NCI-H2081 (cell line): ENCODE results near the gene CABS1.

Source experiments
- DNase-seq, 2 experiments: peaks; one replicate each; lab custom pipeline; 2025; lab: John Stamatoyannopoulos, UW

The CABS1 gene

DNA sequence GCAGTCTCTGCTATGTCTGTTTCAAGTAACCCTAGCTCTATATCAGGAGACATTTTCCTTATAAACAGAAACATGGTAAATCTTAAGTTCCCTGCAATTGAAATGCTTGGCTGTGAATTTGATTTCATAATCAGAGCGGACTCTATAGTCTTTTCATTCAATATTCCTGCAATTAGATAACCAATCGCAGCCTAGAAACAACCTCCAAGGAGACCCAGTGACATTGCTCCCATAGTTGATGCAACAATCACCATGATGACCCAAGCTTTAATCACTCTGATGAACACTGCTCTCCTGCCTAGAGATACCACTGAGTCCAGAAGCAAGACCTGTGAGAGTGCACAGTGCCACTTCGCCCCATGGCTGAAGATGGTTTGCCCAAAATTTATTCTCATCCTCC is at the start of gene CABS1:
Gene CABS1, plus strand, starts transcription at position 301 of the 400 bp plus-strand sequence. Its CDS starts 59 bp downstream, at position 360.
- DNase-seq = no peak

DNA sequence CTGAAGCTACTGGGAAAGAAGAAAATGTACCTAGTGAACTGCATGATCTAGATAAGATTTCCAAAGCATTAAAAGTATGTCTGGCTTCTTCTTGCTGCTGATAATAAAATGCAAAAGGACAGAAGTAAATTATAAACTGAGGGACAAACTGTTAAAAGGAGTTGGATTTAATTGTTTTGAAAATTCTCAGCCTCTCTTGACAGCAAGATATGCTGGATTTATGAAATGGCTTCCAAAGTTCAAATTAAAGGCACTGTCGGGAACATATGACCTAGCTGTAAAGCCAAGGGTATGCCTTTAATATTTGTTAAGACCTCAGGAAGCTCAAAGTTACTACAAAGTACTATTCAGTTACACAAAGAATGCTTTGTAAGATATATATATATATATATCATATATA is 46.1 kb upstream of the CABS1 start:
- DNase-seq = no peak

DNA sequence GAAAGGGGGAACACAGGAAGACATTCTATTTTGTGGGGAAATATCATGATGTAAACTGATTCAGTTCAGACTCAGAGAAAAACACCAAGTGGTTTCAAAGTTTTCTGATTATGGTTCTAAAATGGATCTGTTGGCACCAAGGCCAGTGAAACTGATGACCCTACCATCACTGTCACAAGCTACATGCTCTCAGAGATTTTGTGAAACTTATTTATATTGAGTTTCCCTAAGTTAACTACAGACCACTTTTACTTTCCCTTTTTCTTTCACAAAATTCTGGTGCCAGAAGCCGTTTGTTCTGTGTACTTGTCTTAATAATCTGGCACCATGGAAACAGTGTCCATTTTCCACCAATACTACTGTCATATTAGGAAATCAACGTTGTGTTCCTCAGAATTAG is 43.4 kb upstream of the CABS1 start:
- no peak for DNase-seq

DNA sequence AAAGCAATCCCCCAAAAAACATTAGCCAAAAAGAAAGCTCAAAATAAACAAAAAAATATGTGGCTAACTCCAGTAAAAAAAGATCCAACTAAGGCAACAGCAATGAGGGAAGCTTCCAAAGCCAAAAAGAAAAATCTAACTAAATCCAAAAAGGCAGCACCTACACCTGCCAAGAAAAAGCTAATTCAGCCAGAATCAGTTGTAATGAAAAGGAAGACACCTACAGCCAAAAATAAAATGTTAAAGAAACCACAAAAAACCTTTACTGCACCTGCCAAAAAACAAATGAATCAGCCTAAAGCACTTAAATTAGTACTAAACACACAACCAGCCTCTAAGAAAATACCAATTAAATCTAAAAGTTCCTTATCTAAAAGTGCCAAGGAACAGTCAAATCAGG is 37.2 kb upstream of the CABS1 start:
- DNase-seq = no peak

DNA sequence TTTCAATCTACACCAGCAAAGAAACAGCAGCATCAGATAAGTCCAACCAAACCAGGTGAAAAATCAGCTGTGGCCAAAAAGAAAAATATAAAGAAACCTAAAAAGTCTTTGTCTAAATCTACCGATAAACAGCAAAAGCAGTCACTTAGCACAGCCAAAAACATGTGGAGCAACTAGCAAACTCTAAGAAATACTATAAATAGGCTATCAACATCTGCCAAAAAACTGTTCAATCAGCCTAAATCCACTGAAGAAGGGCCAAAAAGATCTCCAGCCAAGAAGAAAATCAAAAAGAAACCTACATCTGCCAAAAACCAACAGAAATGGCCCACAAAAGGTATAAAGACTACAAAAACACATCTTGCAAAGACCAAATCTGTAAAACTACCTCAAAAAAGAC is 36.7 kb upstream of the CABS1 start:
- DNase-seq = no peak

DNA sequence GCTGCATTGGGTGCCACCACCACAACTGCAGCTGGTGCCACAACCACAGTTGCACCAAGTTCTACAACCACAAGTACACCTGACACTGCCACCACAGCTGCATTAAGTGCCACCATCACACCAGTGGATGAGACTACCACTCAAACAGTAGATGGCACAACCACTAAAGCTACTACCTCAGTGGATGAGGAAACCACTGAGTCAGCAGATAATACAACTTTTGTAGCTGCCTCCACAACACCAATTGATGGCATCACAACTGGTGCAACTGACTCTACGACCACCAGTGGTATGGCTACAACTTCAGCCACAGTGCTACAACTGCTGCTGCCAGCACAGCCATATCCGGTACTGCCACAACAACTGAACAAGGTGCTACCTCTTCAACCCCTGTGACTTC is 35.1 kb upstream of the CABS1 start:
- no peak for DNase-seq

DNA sequence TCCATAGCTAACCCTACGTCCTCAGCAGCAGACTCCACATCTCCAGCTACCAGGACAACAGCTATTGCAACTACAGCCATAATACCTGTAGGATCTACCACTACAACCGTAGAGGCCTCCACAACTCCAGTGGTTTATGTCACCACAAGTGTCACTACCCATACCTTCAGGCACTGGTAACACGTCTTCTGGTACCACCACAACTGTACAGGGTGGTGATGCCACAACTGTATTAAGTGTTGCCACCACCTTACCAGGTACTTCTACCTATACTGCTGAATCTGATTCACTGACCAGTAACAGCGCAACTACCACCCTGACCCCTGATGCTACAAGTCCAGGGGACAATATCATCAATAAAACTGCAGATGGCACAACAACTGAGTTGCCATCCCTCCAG is 34.6 kb upstream of the CABS1 start:
- DNase-seq = no peak

DNA sequence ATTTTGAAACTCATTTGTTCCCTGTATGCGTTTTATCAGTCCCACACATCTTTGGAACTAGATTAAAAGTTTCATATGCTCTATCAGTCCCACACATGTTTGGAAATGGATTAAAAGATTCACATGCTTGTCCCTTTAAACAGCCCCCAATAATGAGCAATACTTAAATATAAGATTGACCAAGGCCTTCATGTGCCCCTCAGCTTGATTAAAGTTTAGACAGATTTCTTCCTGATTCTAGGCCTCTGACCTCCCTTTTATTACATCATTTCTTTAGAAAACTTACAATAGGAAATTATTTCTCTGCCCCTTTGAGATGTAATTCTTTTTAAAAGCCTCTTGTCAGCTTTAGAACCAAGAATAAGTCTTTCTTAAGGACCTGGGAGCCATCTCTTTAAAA is 31.7 kb upstream of the CABS1 start:
- no peak for DNase-seq

DNA sequence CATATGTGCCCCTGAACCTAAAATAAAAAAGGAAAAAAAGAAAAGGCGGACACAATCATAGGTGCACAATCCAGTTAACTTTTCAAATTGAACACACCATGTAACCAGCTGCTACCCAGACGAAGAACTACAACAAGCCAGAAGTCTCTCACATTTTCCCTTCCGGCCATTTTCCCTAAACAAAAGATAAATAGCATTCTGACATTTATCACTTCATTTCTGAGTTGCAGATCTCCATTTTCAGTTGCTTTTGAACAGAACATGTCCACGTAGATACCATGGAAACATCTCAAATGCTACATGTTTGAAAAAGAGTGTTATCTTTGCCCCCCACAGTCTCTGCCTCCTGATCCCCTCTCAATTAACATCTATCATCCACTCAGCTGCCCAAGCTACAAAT is 29.2 kb upstream of the CABS1 start:
- DNase-seq = no peak

DNA sequence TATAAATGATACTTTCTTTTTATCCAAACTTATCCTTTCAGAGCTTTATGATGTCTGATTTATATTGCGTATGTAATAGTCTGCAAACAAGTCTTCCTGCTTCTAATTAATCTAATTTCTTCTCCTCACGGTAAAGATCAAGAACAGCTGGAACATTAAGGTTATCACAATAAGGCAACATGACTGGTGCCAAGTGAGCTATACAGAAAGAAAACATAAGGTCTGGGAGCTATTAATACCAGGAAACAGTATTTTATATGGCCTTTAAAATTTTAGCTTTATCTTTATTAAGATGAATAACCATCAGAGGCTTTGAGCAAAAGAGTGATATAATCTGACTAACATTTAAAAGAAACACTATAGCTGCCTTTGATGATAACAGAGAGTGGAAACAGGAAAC is 28.7 kb upstream of the CABS1 start:
- DNase-seq = no peak

DNA sequence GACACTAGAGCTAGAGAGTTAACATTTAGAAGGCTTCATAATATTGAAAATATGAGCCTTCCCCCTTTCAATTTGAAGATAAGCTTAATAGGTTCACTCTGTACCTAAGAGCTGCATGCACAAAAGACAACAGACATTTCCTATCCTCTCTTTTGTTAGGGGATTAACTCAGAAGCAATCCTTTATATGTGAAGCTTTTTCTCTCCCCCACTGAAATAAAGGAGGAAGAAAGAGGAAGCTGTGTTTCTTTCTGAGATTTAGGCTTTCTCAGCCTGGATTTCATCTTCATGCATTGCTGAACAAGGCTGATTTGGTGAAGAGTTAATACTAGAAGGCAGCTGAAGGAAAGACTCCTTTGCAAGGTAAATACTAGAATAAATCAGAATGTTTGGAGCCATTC is 21.0 kb upstream of the CABS1 start:
- DNase-seq = no peak

DNA sequence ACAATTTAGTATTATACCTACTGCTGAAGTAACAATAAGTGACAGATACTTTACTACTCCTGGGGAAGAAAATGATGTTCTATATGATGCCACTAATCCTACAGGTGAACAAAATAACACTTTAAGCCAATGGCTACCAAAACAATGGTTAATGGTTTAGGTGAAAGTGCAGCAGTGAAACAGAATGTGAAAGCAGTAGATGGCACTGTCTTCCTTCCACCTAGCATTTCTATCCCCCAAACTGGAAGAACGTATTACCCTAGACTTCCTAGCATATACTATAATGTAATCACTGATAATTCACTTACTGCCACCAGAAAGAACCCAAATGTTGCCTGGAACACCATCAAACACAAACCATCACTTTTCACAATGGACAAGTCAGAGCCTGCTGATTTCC is 18.9 kb upstream of the CABS1 start:
- no peak for DNase-seq

DNA sequence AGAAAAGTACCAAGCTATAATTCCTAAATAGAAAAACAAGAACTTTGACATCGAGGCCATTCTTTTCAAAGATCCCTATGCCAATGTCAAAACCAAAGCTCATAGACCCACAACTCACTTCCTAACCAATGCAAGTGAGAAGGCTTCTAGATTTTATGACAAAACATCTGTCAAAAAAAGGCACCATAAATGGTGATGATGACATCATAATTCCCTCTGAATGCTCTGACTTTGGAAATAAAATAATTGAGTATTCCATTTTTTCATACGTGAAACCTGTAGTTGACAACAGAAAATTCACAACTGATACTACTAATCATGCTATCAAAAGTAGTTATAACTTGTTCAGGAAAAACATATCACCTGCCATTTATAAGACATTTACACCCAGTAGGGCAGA is 8.7 kb upstream of the CABS1 start:
- DNase-seq = no peak

DNA sequence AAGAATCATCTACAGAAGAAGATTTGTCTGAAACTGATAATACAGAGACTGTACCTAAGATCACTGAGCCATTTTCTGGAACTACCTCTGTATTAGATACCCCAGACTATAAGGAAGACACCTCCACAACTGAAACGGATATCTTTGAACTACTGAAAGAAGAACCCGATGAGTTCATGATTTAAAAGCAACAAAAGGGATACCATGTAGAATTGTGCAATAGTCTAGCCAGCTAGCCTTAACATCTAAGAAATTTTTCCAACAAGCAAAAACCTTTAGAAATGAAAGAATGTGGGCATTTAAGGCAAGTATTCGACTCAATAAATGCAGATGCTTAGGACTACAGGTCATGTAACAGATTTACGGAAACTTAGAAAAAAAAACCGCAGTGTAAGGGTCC is 1.3 kb downstream of the CABS1 start:
- no peak for DNase-seq

DNA sequence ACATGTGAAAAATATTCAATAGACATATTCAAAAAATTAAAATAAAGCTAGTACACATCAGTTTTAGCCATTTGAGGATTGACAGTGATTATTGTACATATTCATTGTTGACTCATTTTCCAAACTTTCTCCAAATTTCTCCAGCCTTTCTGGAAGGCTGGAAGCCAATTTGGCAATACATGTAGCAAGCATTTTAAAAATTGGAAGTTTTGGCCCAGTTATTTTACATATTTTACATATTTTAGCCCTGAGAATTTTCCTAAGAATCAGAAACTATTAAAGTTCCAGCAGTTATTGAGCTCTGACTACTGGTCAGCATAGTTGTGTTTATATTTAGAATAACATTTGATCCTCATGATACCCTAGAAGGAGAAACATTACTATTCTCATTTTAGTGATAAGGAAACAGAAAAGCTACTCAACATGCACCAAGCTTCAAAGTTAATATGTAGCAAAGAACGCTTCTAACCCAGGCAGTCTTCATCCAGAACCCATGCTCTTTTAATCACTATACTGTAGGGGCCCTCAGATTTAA is 3.2 kb downstream of the CABS1 start:
- no peak for DNase-seq

DNA sequence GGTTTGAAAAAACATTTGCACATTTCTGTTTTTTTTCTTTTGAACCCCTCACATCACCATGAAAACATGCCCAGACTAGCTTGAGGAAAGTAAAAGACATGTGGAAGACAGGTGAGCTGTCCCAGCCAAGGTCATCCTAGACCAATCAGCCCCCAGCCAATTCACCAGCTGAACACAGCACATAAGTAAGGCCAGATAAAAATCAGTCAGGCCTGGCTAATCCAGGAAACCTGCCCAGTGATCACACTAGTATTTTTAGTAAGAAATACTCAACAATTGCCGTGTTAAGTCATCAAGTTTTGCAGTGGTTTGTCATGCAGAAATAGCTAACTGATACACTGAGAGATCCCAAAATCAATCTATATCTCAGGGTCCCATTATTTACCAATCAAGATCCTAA is 21.4 kb downstream of the CABS1 start:
- no peak for DNase-seq

DNA sequence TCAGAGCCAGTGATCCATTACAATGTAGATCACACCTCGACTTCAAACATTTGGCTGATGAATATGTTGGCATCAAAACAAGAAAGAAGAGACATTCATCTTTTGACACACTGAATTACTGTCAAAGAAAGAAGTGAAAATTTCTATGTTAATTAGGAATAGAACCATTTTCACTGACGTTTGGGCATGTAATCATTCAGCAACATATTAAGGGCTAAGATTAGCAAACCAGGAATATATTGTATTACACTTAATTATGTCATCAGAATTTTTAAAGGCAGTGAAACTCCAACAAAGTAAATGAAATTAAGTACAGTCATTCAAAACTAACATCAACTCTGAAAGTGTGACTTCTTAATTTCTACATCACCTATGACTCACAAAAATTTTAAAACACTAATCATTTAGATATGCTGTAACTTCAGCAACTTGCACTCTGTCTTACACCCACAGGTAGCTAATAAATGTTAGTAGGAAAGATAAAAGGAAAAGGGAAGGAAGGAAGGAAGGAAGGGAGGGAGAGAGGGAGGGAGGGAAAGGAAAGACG is 24.4 kb downstream of the CABS1 start:
- no peak for DNase-seq

DNA sequence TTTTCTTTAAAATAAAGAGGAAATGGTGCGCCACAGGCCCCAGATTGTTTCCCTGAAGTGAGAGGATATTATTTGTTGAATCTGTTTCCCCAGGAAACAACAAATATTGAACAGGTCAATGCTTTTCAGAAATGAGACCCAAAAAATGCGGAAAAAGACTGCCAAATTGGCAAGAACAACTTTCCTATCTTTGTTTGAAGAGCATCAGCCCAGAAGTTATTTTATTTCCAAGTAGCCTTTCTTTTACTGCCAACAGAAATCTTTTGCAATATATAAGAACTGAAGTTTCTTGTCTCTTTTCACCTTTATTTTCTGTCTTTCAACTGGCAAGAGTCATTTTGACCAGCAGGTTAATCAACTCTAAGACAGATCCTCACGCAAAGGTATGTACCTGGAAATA is 25.7 kb downstream of the CABS1 start, which contains the start of gene SMR3A:
Gene SMR3A, plus strand, starts transcription at position 301 of the 400 bp plus-strand sequence. CDS start 1,356 bp downstream, outside the sequence.
- DNase-seq = no peak

DNA sequence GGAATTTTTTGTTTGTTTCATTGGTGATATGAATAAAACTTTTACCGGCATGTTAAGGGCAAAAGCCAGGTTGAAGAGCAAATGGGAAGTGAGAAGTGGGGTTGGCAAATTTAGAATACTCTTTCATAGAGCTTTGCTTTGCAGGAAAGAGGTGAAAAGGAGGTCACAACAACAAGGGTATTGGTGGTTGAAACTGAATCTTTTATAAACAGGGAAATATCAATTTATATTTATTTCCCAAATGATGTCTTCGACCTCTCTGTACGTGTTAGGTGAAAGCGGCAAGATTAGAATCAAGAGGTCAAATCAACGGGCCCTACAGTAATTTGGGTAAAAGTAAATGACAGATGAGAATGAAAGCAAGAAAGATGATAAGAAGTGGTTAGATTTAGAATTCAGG is 29.2 kb downstream of the CABS1 start:
- DNase-seq = no peak

DNA sequence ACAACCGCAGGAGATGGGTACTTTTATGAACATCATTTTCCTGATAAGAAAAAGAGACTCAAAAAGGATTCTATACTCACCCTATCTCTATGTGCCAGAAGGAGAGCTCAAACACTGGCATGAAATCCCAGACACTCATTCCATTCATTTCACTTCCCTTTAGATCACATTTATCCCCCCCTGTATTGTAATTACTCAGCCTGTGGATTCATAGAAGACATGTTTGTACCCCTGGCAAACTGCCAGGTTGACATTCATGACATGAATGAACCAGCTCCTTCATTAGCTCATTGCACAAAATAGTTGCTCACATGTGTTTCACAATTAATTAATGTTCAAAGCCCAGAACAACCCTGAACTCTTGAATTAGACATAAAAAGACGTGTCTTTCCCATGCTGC is 30.7 kb downstream of the CABS1 start:
- DNase-seq = peak; percentile 5 to 43

DNA sequence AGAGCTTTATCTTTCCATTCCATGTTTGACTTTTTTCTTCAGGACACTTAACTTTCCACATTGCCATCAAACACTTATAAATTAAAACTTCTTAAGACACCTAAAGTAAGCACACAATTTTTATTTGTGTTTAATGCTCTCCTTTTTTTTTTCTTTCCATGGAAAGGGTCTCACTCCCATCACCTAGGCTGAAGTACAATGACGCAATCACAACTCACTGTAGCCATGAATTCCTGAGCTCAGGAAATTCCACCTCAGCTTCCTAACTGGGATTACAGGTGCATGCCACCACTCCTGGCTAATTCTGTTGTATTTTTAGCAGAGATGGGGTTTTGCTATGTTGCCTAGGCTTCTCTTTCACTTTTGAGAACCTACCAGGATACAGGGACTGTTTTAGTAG is 33.0 kb downstream of the CABS1 start:
- no peak for DNase-seq

DNA sequence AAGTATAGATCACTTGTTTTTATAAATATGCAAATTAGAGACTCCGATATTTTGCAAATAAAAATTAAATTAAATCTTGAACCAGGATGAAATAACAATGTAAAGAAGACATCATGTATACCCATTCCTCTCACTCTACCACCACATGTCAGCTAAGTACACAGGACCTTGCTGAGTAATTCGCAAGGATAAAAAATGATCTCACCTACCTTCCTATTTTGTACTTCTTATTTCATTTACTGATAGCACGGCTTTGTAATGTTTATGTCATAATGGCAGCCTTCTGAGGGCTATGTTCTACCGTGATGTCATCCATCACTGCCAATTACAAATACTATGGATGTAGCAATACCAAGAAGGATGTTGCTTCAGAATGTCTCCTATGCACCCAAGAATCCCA is 37.2 kb downstream of the CABS1 start:
- no peak for DNase-seq

DNA sequence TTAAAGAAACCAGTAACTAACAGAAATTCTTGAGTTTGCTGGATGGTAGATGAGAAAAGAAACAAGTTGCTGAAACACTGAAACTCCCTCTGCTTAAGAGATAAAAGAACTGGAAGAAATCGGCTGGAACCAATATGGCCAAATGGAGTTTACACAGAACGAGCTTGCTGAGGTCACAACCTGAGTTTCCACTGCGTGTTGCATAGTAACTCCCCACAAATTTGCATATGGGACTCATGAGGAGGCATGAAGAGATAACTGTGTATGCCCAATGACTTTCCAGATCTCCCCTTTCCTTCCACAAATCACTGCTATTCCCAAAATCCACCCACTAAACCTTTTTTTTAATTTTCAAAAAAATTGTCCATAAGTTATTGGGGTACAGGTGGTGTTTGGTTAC is 38.0 kb downstream of the CABS1 start:
- DNase-seq = no peak

DNA sequence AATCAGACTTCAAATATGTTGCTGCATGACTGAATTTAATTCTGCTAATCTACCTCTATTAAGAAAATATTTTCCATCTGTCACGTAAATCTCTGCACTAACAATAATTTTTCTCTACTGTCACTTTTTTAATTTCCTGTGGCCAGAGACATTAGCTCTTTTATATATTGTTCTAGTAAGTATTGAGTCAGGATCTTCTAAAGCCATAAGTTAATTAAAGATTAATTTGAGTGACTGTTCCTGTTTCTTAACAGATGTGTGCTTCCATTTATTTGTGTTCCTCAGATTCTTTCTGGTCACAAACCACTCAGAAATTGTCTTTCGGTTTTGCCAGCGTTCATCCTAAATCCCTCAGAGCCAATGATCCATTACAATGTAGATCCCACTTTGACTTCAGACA is 45.8 kb downstream of the CABS1 start:
- DNase-seq = no peak
